Measurements from ENCODE around the gene SPDYE4.

Gene SPDYE4

DNA sequence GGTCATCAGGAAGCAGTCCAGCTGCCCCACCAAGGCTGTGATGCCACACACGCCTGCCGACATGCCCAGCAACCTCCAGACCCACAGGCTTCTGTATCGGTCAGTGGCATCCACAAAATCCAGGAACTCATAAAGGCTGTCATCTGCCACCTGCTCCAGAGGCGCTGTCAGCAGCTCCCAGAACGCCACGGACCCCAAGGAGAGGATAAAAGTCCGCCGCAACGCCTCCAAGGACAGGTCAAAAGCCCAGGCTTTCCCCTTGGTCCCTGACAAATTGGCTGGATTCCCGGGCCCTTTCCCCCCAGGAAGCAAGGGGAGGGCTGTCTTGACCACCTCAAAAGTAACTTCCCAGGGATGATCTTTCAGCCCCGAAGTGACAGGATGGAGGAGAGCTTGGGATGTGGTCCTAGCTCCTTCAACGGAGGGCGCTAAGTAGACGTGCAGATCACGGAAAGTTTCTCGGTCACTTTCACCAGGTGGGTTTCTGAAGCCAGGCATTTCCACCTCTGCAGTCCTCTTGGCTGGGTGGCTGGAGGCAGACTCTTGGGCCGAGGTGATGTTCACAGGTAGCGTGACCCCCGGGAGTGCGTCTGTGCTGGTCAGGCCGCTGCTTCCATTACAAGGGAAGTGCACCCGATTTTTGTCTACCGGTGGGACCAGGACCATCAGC lies 40.0 kb upstream of the SPDYE4 start:
- TF ChIP-seq TAF1 (IDR thresholded peaks at IDR 0.05; ENCODE audit: borderline replicate concordance, low read depth, low read length) (no peak), POLR2A (IDR thresholded peaks at IDR 0.05; ENCODE audit: low read depth, low read length) (no peak), POLR2AphosphoS5 (IDR thresholded peaks at IDR 0.05; ENCODE audit: low read depth, low read length) (peak; percentile 26; the same call in 1 of the 2 replicates)
- FAIRE-seq (no peak), DNase-seq (ENCODE audit: insufficient read length) (no peak)

DNA sequence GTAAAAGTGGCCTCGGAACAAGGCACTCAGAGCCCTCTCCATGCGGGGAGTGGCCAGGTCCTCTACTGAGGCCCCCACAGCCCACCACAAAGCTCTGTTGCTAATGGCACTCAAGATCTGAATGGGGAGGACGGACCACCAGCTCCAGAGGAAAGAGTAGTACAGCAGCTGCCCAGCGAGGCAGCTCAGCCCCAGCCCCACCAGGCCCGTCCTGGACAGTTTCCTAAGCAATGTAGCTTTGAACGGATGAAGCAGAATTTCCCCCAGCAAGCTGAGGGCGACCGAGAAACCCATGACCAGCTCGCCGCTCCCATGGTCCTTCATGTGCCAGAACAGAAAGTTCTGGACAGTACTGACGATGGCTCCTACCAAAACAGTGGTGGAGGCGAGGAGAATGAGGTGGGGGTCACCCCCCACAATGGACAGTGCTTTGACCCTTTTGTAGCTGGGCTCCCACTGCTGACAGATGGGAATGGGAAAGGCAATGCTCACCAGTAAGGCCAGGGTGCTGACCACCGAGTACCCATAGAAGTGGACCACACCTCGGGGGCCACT lies 39.4 kb upstream of the SPDYE4 start:
- TF ChIP-seq TAF1 (IDR thresholded peaks at IDR 0.05; ENCODE audit: borderline replicate concordance, low read depth, low read length) (no peak), POLR2AphosphoS5 (IDR thresholded peaks at IDR 0.05; ENCODE audit: low read depth, low read length) (peak; percentile 65), POLR2A (IDR thresholded peaks at IDR 0.05; ENCODE audit: low read depth, low read length) (peak; percentile 18; the same call in 1 of the 2 replicates)
- no peak for DNase-seq (ENCODE audit: insufficient read length)
- FAIRE-seq = no peak

DNA sequence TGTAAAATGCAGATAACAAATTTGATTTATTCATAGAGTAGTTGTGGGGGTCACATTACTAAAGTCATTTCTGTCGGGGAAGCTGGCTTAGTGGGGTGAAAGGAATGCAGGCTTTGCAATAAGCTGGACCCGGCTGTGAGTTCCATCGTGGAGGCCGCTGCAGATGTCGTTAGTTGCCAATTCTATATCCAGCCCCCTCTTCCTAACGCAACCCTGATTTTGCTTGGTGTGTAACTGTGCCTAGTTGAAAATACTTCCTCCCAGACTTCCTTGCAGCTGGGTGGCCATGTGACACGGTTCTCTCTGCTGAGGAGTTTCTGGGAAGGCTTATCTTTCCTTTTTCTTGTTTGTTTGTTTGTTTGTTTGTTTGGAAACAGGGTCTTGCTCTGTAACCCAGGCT lies 36.3 kb upstream of the SPDYE4 start:
- TF ChIP-seq POLR2A (IDR thresholded peaks at IDR 0.05; ENCODE audit: low read depth, low read length) (no peak; the same call in none of the 2 replicates), POLR2AphosphoS5 (IDR thresholded peaks at IDR 0.05; ENCODE audit: low read depth, low read length) (no peak), TAF1 (IDR thresholded peaks at IDR 0.05; ENCODE audit: borderline replicate concordance, low read depth, low read length) (no peak)
- FAIRE-seq = no peak
- no peak for DNase-seq (ENCODE audit: insufficient read length)

DNA sequence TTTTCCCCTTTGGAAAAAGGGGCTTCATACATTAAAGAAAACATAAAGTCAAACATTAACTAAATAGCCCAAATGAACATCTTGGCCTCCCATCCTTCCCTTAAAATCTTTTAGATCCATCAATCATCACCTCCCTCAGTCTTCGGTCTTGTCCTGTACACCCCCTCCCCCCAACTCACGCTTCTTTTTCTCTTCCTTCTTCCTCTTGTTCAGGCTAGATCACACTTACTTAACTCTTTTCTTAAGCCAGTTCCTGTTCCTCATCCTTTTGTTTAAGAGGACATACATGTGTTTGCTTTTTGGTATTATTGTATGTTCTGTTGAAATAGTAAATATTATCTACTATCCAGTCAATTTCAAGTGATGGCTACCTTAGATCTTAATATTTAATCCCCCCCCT lies 35.3 kb upstream of the SPDYE4 start:
- DNase-seq (ENCODE audit: insufficient read length) (no peak), FAIRE-seq (no peak)
- TF ChIP-seq POLR2A (IDR thresholded peaks at IDR 0.05; ENCODE audit: low read depth, low read length) (no peak), TAF1 (IDR thresholded peaks at IDR 0.05; ENCODE audit: borderline replicate concordance, low read depth, low read length) (no peak), POLR2AphosphoS5 (IDR thresholded peaks at IDR 0.05; ENCODE audit: low read depth, low read length) (no peak)

DNA sequence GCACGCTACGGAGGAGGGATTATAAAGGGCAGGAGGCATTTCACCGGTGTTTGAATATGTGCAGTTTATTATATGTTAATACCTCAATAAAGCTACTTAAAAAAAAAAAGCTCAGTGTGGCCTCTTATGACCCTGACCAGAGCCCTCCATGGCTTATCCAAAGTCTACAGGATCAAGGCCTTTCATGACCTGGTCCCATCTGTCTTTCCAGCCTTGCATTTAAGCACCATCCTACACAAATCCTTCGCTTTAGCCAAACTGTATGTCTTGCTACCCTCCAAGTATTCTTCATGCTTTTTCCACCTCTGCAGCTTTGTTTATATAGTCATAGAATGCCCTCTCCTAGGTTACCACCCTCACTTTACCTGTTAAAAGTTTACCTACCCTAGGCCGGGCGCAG lies 34.3 kb upstream of the SPDYE4 start:
- no peak for TF ChIP-seq POLR2A (IDR thresholded peaks at IDR 0.05; ENCODE audit: low read depth, low read length)
- TF ChIP-seq POLR2AphosphoS5 (IDR thresholded peaks at IDR 0.05; ENCODE audit: low read depth, low read length) = no peak
- no peak for TF ChIP-seq TAF1 (IDR thresholded peaks at IDR 0.05; ENCODE audit: borderline replicate concordance, low read depth, low read length)
- peak; percentile 57 for FAIRE-seq
- no peak for DNase-seq (ENCODE audit: insufficient read length)

DNA sequence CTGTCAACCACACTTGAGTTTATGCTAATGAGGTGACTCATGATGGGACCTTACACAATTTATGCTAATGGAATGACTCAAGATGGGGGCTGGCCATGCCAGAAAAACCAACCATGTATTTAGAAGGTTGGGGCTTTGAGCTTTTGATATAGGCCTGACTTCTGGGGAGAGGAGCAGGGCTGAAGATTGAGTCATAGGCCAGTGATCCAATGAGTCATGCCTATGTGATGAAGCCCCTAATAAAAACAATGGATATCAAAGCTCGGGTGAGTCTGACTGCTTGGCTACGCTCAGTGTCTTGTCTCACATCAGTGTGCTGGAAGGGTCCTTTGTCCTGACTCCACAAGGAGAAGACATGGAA lies 33.5 kb upstream of the SPDYE4 start:
- no peak for FAIRE-seq
- no peak for DNase-seq (ENCODE audit: insufficient read length)
- TF ChIP-seq POLR2AphosphoS5 (IDR thresholded peaks at IDR 0.05; ENCODE audit: low read depth, low read length) = no peak
- no peak for TF ChIP-seq TAF1 (IDR thresholded peaks at IDR 0.05; ENCODE audit: borderline replicate concordance, low read depth, low read length)
- no peak for TF ChIP-seq POLR2A (IDR thresholded peaks at IDR 0.05; ENCODE audit: low read depth, low read length)

DNA sequence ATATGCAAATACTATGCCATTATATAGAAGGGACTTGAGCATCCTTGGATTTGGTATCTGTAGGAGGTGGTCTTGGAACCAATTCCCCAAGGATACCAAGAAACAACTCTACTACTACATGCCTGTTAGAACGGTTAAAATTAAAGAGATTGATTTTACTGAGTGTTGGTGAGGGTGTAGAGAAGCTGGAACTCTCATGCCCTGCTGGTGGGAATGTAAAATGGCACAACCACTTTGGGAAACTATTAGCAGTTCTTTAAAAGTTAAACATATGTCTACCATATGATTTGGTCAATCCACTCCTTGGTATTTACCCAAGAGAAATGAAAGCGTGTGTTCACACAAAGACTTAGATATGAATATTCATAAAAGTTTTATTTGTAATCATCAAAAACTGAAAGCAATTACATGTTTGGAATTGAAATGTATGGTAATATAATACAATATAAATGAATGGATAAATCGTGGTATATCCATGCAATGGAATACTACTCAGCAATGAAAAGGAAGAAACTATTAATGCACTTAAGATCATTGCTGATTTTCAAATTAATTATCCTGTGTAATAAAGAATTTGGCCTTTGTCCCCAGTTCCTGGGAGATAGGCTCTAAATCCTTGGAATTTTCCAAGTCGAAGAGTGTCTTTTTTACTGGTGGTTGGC lies 33.0 kb upstream of the SPDYE4 start:
- no peak for FAIRE-seq
- no peak for TF ChIP-seq POLR2A (IDR thresholded peaks at IDR 0.05; ENCODE audit: low read depth, low read length)
- no peak for TF ChIP-seq POLR2AphosphoS5 (IDR thresholded peaks at IDR 0.05; ENCODE audit: low read depth, low read length)
- TF ChIP-seq TAF1 (IDR thresholded peaks at IDR 0.05; ENCODE audit: borderline replicate concordance, low read depth, low read length) = no peak

DNA sequence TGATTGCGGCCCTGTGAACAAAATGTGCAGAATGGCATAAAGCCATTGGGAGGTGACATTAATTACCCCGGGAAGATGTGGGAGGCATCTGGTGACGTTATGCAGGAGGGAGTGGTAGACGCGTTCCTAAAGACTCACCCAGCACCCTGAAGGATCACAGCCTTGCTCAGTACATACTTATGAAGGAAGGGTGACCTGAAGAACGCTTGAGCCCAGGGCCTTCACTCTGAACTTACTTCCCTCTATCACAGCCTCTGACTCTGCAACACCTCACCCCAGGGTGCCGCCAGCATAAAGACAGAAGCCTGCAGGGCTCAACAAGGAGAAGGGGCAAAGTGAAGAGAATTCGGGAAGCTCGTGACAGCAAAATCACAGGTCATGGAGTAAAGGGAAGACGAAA lies 31.4 kb upstream of the SPDYE4 start:
- FAIRE-seq (no peak), DNase-seq (ENCODE audit: insufficient read length) (no peak)
- TF ChIP-seq POLR2AphosphoS5 (IDR thresholded peaks at IDR 0.05; ENCODE audit: low read depth, low read length) = no peak
- TF ChIP-seq POLR2A (IDR thresholded peaks at IDR 0.05; ENCODE audit: low read depth, low read length) = no peak
- no peak for TF ChIP-seq TAF1 (IDR thresholded peaks at IDR 0.05; ENCODE audit: borderline replicate concordance, low read depth, low read length)

More for the DNA sequence above, 33.0 kb upstream of the SPDYE4 start:
- DNase-seq (ENCODE audit: insufficient read length) = no peak

DNA sequence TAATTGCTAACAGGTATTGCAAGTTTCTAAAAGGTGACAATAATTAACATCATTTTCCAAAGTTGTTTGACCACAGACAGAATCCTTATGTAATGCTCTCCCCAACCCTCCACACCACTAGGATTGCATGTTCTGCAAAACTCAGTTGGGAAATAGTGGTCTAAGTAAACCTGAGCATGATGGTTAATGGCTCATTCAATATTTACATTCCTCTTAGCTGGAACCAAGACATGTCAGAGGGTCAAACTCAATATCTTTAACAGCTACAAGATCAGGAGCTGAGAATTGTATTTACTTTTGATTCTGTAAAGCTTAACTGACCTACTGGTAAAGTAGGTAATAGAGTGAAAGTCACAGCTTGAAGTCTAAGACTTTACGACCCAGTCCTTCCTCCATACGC lies 30.7 kb upstream of the SPDYE4 start:
- no peak for TF ChIP-seq POLR2AphosphoS5 (IDR thresholded peaks at IDR 0.05; ENCODE audit: low read depth, low read length)
- TF ChIP-seq POLR2A (IDR thresholded peaks at IDR 0.05; ENCODE audit: low read depth, low read length) = no peak
- no peak for FAIRE-seq
- no peak for DNase-seq (ENCODE audit: insufficient read length)

DNA sequence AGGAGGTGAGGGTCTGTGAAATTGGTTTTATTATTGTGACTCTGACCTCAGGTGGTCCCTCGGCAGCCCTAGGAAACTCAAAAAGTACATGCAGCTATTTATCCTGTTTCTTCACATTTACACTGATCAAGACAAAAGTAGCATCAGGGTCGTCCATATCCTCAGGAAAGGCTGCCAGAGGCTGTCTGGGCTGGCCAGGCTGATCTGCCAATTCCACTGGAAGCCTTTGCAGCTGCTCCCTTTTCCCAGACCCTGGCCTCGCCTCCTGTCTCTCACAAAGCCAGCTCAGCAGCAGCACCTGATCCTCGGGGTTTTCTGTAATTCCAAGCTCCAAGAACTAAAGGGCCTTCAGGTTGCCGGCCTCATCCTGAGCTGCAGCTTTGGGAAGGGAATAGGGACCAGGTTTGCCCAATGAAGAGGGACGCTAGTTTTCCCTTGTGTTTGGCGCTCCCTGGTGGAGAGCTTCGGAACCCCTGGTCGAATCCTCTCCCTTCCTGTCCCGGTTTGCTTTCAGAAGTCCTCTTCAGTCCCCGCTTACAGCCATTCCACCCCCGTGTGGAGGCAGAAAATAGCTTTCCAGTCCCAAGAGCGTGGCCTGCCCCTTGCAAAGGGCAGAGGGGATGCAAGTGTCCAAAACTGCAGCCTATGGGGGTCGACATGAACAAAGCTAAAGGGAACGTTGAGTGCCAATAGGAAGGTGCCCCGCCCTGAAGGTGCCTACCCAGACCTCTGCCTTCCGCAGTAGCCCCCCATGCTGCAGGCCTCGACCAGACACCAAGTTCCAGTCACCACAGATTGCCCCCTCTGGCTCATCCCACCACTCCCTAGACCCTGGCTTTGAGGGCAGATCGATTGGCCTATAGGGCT lies 27.4 kb upstream of the SPDYE4 start:
- FAIRE-seq (peak; percentile 90), DNase-seq (ENCODE audit: insufficient read length) (no peak)
- TF ChIP-seq POLR2A (IDR thresholded peaks at IDR 0.05; ENCODE audit: low read depth, low read length) = no peak
- no peak for TF ChIP-seq TAF1 (IDR thresholded peaks at IDR 0.05; ENCODE audit: borderline replicate concordance, low read depth, low read length)
- TF ChIP-seq POLR2AphosphoS5 (IDR thresholded peaks at IDR 0.05; ENCODE audit: low read depth, low read length) = no peak

DNA sequence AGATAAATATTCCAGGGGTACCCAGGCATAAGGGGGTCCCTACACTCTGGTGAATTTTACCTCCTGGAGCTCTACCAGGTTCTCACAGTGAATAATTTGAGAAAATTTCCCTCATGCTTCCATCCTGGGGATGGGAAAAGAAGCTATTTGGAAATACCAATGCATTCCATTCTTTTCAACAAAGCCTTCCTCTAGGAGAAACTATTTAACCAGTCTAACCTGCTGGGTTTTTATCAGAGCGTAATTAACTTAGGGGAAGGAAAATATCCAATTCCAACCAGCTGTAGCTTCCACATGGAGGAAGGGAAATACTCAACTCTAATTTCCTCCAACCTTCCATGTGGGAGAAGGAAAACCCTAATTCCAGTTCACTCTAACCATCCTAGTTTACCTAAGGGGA lies 23.8 kb upstream of the SPDYE4 start:
- DNase-seq (ENCODE audit: insufficient read length) (no peak), FAIRE-seq (no peak)
- TF ChIP-seq POLR2A (IDR thresholded peaks at IDR 0.05; ENCODE audit: low read depth, low read length) = no peak
- no peak for TF ChIP-seq TAF1 (IDR thresholded peaks at IDR 0.05; ENCODE audit: borderline replicate concordance, low read depth, low read length)
- TF ChIP-seq POLR2AphosphoS5 (IDR thresholded peaks at IDR 0.05; ENCODE audit: low read depth, low read length) = no peak

All from GM12892 (cell line).